ENCODE results near the gene CITED4. TPM values are rescaled to one million over a fixed set of nuclear protein-coding genes. Genes with fewer than 3 reads are reported as not detected.

The CITED4 gene
- total RNA-seq, 1 donor from 2014 or later: 14.2 TPM

DNA sequence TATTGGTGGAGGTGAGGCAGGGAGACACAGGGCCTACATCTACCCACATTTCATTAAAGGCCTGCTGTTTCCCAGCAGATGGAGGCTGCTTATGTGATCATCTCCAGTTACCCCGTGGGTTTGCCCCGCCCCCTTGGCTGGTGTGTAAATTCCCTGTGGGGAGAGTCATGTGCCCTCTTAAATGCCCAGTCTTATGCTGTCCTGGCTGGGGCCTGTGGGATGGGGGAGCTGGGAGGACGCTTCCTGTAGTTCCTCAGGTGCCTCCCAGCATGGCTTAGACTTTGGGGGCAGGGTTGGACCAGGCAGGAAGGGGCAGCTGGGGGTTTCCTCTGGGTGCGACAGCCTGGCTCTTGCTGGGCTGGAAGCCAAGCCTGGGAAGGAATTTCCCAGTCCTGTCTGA is 15.5 kb upstream of the CITED4 start:
- TF ChIP-seq, protein P1, sequence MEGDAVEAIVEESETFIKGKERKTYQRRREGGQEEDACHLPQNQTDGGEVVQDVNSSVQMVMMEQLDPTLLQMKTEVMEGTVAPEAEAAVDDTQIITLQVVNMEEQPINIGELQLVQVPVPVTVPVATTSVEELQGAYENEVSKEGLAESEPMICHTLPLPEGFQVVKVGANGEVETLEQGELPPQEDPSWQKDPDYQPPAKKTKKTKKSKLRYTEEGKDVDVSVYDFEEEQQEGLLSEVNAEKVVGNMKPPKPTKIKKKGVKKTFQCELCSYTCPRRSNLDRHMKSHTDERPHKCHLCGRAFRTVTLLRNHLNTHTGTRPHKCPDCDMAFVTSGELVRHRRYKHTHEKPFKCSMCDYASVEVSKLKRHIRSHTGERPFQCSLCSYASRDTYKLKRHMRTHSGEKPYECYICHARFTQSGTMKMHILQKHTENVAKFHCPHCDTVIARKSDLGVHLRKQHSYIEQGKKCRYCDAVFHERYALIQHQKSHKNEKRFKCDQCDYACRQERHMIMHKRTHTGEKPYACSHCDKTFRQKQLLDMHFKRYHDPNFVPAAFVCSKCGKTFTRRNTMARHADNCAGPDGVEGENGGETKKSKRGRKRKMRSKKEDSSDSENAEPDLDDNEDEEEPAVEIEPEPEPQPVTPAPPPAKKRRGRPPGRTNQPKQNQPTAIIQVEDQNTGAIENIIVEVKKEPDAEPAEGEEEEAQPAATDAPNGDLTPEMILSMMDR (IDR thresholded peaks at IDR 0.05; ENCODE audit: unreplicated experiment): no peak
- Mint-ChIP-seq H3K27me3 (ENCODE audit: low read depth) (peaks cover 2% of the 10 kb centered on the region), H3K27ac (peak overlapping the region; percentile 81), H3K4me3 (no peak overlapping the region), H3K9me3 (peaks cover 7% of the 10 kb centered on the region), H3K4me1 (peaks cover 17% of the 10 kb centered on the region), H3K36me3 (no peaks in the 10 kb centered on the region)
- DNase-seq (ENCODE audit: low spot score in 2 of 2, unreplicated experiment in 2 of 2): no peak

DNA sequence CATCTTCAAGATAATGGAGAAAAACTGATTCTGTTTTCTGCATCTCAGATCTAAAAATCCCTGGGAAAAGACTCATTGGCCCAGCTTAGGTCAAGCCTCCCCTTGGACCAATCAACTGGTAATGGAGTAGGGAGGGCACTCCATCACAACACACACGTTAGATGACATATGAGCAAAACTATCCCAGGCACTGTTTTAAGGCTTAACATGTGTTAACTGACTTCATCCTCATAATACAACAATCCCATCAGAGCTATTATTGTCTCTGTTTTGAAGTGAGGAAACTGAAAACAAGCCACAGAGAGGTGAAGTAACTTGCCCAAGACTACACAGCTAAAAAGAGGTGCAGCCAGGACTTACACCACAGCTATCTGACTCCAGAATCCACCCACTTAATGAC is 14.7 kb upstream of the CITED4 start:
- Mint-ChIP-seq H3K9me3 (peaks cover 7% of the 10 kb centered on the region), H3K36me3 (no peaks in the 10 kb centered on the region), H3K27ac (peak overlapping the region; percentile 71), H3K4me3 (no peak overlapping the region), H3K4me1 (peaks cover 17% of the 10 kb centered on the region), H3K27me3 (ENCODE audit: low read depth) (peaks cover 2% of the 10 kb centered on the region)
- TF ChIP-seq, protein P1 (IDR thresholded peaks at IDR 0.05; ENCODE audit: unreplicated experiment): no peak
- no peak for DNase-seq (ENCODE audit: low spot score in 2 of 2, unreplicated experiment in 2 of 2)

DNA sequence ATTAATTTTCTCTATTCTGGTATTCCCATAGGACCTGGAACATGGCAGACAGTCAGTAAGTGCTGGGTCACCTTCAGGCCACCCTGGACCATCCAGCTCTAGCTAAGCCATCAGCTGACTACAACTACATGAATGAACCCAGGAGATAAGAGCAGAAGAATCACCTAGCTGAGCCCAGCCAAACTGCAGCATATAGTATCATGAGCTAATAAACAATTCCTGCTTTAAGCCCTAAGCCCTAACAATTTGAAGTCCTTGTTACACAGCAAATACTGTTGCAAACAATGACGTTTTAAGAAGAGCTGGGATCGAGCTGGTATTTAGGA is 14.2 kb upstream of the CITED4 start:
- H3K4me3 Mint-ChIP-seq: no peak overlapping the region
- H3K36me3 Mint-ChIP-seq: no peaks in the 10 kb centered on the region
- peaks cover 7% of the 10 kb centered on the region for H3K9me3 Mint-ChIP-seq
- peaks cover 2% of the 10 kb centered on the region for H3K27me3 Mint-ChIP-seq (ENCODE audit: low read depth)
- TF ChIP-seq, protein P1 (IDR thresholded peaks at IDR 0.05; ENCODE audit: unreplicated experiment): no peak
- DNase-seq (ENCODE audit: low spot score in 2 of 2, unreplicated experiment in 2 of 2): no peak
- no peak overlapping the region for H3K27ac Mint-ChIP-seq
- peaks cover 17% of the 10 kb centered on the region for H3K4me1 Mint-ChIP-seq

DNA sequence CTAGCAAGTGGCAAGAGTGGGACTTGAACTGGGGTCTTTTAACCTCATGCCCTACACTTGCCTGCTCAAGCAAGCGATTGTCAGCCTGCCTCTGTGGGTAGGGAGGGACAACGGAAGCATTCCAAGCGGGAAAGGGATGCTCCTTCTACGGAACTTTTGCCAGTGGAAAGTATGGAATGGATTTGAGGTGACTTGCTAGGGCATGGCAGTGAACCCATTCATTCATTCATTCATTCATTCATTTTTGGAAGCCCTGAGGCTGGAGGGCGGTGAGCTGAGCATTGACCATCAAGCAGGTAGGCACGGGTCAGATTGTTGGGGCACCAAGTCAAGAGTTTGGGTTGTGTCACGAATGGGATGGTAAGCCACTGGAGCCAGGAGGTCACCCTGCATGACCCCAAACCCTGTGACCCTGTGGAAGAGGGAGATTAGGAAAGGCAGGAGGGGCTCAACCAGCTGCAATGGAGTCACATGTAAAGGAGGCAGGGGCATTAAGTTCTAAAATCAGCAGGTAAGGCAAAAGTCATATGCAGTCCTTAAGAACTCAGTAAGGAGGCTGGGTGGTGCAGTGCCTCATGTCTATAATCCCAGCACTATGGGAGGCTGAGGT is 11.8 kb upstream of the CITED4 start:
- H3K9me3 Mint-ChIP-seq: peaks cover 13% of the 10 kb centered on the region
- H3K4me3 Mint-ChIP-seq: no peak overlapping the region
- peaks cover 5% of the 10 kb centered on the region for H3K27me3 Mint-ChIP-seq (ENCODE audit: low read depth)
- no peak overlapping the region for H3K27ac Mint-ChIP-seq
- no peak for DNase-seq (ENCODE audit: low spot score in 2 of 2, unreplicated experiment in 2 of 2)
- TF ChIP-seq, protein P1 (IDR thresholded peaks at IDR 0.05; ENCODE audit: unreplicated experiment): no peak
- no peaks in the 10 kb centered on the region for H3K36me3 Mint-ChIP-seq
- H3K4me1 Mint-ChIP-seq: peaks cover 11% of the 10 kb centered on the region

DNA sequence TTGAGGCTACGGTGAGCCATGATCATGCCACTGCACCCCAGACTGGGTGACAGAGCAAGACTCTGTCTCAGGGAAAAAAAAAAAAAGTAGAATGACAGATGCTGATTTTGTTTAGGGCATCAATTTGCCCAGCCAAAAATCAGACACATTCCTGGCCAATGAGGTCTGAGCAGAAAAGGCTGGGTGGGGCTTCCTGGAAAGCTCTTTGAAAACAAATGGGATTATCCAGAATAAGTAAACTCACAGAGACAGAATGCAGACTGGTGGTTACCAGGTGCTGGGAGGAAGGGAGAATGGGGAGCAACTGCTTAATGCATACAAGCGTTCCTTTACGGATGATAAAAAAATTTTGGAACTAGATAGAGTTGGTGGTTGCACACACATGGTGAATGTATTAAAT is 10.1 kb upstream of the CITED4 start:
- H3K4me1 Mint-ChIP-seq: peaks cover under 1% of the 10 kb centered on the region
- H3K27me3 Mint-ChIP-seq (ENCODE audit: low read depth): peaks cover 5% of the 10 kb centered on the region
- H3K4me3 Mint-ChIP-seq: no peak overlapping the region
- H3K27ac Mint-ChIP-seq: no peak overlapping the region
- no peak for DNase-seq (ENCODE audit: low spot score in 2 of 2, unreplicated experiment in 2 of 2)
- peaks cover 13% of the 10 kb centered on the region for H3K9me3 Mint-ChIP-seq
- TF ChIP-seq, protein P1 (IDR thresholded peaks at IDR 0.05; ENCODE audit: unreplicated experiment): no peak
- H3K36me3 Mint-ChIP-seq: no peaks in the 10 kb centered on the region

All from mesothelial cell of epicardium (in vitro differentiated cells).